A204.1 (cell line): ENCODE results near the gene CPVL.

Experiments
- FAIRE-seq: peaks from 2 replicates; lab custom pipeline; 2012; peaks lifted over from hg19 to GRCh38; lab: Jason Lieb, UNC

CPVL gene

DNA sequence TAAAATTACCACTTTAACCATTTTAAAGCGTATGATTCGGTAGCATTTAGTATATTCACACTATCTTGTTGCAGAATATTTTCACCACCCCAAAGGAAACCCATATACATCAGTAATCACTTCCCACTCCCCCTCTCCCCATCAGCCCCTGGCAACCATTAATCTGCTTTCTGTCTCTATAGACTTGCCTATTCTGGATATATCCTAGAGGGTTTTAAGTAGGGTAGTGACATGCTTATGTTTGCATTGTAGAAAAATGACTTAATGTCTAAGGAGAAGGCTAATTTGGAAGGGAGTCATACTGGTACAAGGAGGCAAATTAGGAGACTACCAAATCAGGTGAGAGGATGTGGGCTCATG, 145.6 kb downstream of the CPVL start:
- no peak for FAIRE-seq

DNA sequence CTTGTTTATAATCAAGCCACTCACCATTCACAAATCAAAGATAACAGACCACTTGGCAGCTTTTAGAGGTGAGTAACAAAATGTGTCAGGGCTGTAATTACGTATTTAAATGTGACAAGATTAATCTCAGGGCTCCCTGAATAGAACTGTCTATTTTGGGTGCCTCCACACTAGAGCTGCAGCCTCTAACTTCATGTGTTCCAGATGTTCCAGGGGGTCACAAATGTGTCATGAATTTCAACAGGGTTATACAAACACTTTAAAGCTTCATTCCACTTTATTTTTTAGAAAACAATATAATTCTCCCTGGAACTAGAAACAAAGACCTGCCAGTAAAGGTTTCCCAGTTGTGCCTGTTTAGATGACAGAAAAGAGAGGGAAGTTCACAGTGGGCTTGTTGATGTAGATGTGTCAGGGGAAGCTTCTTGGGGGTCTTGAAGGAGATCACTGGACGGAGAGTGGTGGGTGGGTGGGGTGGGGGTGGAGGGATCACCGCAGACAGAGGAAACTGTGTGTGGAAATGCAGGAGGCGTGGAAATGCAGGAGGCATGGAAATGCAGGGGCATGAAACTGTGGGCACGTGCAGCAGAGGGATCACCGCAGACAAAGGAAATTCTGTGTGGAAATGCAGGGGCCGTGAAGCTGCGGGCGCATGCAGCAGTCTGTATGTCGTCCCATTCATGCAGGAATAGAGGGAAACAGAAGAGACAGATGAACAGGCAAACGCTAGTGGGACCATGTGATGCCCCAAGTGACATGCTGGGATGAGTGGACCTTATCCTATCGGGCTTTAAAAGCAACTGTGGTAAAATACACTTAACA, 146.2 kb downstream of the CPVL start:
- no peak for FAIRE-seq

DNA sequence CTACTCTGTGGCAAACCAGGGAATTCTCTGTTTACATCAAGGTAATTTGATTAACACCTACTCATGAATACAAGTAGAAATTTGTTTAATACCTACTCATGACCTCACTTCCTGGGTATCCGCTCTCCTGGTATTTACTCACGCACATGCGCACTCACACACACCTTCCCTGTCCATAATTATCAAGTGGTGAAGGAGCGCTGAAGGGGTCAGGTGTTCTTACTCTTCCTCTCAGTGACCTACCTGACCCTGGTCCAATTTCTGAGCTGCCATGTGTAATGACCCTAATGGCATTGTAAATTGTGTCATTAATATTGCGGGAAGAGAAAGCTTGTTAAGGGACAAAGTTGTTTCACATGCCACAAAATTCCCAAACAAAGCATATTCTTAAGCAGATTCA, 146.9 kb downstream of the CPVL start:
- no peak for FAIRE-seq

DNA sequence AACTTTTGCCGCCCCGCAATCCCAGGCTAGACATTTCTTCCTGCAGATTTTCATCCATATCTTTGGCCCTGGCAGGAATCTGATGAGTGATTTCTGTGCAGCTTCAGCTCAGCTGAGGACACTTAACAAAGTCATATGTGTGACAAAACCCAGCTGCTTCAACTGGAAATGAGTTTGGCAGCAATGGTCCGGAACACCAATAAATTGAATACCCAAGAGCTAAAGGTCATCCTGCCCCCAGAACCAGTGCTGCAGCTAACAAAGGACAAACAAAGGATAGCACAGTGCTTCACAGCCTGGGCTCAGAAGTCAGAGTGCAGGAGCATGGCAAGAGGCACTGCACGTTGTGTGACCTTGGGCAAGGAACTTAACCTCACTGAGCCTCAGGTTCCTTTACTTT, 148.2 kb downstream of the CPVL start:
- no peak for FAIRE-seq

DNA sequence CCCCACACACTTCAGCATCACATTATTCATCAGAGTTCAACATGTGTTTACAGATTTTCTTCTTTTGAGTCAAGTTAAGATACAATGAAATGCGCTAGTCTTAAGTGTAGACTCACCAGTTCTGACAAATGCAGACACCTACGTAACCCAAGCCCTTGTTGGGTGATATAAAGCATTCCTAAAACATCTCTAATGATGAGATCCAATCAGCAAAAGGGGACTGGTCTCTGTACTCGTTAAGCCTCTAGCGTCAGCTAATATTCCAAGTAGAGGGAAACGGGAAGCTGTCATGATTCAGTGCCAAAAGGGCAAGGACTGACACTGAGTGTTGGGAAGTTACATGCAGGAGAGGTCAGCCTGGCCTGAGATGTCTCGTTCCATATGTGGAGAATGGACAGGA, 149.5 kb downstream of the CPVL start:
- FAIRE-seq = no peak

DNA sequence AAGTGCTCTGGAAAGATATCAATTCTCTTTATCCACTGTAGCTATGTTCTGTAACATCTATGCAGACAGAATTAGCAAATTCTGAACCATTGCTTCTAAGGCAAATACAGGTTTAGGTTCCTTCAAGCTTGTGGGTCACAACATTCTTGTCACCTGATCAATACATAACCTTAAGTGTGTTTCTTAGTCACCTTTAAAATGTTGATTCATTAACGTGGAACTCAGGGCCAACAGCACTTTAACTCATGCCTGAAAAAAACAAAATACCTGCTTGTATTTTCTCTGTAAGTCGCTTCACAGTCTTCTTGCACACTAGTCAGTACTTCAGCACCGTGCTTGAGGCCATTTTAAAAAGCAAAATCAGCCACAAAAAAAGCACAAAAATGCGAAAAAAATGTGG, 153.0 kb downstream of the CPVL start:
- FAIRE-seq = no peak

DNA sequence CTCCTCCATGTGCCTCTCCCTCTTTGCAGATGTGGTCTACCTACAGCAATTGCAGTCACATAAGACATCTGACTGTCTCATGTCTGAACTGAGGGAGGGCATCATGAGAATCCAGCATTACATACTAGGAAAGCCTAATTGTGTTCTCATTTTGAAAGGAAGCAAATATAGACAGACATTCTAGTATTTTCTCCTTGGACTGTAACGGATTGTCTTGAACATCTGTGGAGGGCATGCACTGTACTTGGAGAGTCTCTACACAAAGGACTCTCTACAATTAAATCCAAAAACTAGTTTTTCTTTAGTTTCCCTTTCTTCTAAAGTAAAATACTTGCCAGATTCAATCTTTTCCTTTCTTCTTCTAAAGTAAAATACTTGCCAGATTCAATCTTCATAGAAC, 153.5 kb downstream of the CPVL start:
- no peak for FAIRE-seq

DNA sequence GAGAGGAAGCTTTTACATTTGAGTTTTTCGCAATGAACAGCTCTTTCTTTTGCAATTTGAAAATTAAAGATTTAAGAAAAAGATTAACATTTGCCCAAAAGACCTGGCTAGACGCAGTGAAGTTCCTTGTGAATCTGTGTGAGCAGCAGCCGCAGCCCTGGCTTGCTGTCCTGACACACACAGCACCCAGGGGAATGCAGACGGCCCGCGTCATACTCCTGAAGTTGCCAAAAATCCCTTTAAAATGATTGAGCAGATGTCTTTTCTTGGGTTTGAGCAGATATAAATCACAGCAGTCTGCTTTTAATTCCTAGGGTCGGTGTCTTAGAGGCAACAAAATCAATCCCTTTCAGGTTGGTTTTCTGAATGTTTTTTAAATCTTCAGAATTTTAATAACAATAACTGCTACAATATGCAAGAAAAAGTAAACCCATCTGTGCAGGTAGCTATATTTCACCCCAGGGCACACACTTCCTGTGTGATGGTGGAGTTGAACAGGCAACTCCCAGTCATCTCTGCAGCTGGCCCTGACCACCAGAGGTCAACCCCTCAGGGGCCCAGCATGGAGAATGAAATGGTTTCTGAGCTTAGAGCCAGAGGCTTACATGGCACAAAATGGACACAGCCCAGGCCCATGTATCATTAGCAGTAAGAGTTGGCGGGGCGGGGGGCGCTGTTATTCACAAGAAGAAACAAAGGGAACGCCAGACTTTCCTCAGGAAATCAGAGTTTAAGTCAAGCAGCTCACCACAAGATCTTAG, 156.0 kb downstream of the CPVL start:
- FAIRE-seq = no peak

DNA sequence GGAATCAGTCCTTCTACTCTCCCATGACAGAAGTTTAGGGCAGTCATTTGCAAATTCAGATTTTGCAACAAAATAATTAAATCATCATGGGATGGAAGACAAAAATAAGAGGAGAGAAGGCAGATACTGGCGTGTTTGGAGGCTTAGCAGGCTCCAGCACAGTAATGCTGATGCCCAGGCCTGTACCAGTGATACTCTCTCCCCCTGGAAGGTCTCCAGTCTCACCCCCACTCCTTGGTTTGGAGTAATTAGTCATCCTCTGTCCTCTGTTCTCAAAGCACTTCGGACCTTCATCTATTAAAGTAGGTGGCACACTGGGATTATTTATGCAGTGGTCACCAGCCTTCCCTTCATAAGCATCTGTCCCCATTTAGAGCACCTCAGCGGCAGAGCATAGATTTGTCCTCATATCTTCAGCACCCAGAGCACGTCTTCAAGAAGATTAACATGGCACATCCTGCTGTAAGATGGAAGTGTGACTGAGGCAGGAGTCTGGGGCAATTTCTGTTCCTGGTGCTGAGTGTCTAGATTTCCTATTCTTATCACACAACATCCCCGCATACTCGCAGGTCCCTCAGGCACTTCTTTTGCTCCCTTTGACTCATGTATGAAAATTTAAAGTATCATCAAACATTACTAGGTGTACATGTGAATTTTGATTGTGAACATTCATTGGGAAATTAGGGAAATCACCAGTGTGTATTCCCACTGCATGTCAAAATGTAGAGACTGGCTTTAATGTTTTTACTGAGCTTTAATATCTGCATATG, 156.9 kb downstream of the CPVL start:
- FAIRE-seq = no peak

DNA sequence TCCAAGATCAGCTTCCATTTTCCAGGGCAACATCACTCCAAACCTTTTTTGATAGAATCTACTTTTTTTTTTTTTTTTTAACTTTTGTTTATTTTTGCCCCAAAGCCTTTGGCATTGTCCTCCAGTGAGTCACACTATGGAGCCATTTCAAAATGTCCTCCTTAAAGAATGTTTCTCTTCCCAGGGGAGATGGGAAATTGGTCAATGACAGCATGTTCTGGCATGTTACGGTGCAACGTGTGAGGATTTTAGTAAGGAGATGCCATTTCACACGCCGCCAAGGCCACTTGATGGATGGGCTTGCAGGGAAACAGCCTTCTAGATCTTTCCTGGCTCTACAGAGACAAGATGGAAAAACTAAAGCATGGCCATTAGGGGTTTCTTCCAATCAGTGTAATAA, 157.5 kb downstream of the CPVL start:
- no peak for FAIRE-seq

DNA sequence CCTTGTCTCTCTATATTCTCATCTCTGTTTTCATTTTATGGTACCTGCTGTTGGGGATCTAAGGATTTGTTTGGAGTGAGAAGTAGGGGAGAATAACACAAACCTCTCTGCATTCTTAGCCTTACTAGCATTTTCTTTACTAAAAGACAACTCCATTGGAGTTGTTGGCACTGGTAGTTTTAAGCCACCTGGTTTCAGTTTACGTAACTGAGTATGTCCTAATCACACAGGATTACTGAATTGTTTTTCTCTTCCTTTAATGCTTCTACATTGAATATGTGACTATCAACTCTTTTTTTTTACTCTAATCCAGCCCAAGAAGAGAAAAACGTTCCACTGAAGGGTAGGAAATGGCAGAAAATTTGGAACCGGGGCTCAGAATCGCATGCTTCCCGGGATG, 158.2 kb downstream of the CPVL start:
- FAIRE-seq = no peak

DNA sequence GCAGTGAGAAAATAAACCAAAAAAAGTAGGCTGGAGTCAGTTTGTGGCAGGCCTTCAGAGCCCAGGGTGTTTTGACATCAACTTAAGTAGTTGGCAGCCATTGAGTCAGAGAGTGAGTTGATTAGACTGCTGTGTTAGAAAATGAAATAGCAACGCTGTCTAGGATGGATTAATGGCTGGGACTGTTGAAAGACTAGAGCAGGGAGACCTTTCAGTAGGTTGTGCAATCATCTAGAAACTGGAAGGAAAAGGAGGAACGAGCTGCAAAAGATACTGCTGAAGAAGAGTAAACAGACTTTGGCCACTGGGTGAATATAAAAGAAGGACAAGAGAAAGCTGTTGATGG, 159.6 kb downstream of the CPVL start:
- no peak for FAIRE-seq

DNA sequence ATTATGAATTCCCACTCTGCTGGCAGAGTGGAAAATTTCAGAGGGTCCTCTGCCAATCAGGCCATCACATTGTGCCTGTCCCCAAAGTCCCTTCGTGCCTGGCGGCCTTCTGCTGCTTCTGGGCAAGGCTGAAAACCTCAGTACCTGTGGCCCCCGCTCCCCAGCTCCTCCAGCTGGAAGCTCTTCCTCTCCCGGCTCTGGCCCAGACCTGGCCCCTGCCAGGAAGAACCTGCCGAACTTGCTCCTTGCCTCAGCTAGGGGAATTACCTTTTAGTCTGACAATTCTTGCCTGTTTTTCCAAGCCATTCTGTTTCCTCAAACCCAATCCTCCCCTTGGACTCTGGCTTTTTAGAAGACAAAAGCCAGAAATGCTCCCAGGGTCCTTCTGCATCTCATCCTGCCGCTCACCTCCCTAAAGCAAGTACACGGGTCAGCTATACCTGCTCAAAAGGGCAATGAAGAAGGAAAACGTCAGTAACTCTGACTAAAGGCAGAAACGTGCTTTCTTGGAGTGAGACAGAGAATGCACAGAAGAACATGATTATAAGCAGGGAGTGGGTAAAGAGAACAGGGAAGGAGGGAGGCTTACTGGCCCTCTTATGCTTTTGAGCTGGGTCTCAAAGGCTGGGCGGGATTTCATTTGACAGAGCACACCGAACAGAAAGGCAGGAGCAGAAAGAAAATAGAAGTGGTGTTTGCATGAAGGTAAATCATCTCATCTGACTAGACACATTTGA, 160.1 kb downstream of the CPVL start:
- FAIRE-seq = no peak

DNA sequence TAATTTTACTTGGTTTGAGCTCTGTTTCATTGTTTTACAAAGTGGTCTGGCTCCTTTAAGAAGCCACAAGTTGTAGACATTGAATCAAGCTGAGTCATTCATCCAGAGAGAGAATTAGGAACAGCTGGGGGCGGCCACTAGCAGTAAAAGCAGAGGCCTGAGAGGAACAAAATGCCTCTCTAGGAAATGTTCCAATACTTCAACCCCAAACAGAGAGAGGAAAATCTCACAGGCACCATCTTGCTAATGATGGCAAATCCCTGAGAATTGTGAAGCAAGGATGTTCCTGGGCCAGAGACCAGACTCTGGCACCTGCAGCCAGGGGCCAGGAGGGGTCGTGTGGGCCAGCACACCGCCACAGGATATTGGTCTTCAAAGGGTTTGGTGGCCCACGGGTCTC, 161.7 kb downstream of the CPVL start:
- FAIRE-seq = no peak

DNA sequence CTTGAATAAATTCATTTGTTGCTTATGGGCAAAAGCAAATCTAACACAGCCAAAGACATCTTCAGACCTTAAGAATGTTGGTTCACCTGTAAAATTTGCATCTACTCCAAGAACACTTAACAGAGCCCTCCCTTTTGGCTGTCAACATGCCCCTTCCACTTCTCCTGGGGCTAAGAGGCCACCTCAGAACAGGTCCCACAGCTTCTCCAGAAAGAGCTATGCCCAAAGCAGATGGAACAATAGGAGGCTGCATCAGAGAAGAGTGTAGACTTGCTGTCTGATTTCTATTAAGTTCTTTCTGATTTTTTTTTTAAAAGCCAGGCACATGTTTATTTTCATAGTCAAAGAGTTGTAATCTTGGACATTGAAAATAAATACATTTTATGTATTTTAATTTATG, 162.1 kb downstream of the CPVL start:
- no peak for FAIRE-seq

DNA sequence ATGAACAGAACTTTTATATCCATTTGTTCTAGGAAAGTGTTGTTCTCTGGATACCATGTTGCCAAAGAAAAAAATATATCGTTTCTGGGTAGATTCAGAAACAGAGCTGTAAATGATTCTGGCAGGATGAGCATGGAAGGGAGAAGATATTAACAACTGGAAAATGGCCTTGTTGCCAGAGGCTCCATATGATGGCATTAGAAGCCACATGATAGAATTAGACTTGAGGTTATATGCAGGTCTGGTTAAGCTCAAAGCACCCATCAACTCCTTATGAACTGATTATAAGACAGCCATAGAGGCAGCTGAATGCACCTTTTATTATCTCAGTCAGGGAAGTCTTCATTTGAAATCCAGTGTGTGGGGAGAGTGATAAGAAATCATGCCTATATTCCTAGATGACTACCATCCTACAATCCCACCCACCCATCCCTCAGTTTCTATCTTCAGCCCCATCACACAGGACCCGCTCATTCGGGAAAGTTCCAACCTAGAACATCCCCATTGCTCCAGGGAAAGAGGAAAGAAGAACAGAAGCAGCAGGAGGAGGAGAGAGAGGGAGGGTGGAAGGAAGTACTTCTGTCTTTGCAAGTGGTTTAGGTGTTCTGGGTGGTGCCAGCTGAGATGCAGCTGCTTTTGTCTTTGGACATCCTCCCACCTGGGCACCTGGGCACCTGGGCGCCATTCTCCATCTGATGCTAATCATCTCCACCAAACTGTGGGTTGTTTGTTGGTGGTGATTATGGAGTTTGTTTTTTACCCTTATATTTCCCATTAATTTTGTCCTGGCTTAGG, 162.7 kb downstream of the CPVL start:
- FAIRE-seq = no peak

DNA sequence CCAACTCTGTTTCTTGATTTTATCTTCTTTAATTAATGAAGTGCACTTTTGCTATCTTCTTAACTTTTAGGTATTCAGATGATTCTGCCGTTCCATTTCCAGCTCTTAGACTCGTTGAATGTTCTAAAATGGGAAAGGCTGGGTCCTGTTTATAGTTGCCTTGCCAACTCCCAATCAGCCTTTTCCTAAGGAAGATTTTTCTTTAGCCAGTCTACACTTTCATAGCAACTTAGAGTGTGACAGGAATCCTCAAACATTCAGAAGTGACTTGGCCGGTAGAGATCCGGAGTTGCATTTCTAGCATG, 165.2 kb downstream of the CPVL start:
- FAIRE-seq = no peak

DNA sequence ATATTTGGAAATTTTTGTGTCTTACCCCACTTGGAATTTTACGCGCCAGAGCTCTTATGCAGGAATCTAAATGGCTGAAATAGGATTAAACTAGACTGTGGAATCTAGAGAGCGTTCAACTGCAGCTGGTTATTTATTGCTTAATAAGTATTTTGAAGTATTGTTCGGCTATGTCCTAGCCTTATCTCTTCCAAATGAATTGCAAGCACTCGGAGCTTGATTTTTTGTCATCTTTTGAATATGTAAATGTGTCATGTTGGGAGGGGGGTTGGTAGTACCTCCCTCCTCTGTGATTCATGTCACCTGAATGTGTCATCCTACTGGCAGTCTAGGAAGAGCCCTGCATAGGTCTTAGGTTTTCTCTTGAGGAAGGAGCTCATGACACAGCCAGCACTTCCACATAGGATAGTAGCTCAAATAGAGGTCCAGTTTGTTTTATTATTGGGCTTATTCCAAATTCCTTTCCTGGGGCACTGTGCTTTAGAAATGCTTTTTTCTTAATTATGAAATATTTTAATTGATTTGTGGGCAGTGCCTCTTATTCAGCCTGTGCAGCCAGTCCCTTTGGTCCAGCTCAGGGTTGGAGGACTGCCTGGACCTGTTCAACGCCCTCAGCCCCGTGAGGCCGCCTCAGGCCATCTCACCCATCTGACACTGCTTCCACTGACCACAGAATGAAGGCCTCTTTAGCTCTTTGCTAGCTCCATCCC, 165.7 kb downstream of the CPVL start:
- FAIRE-seq = no peak

DNA sequence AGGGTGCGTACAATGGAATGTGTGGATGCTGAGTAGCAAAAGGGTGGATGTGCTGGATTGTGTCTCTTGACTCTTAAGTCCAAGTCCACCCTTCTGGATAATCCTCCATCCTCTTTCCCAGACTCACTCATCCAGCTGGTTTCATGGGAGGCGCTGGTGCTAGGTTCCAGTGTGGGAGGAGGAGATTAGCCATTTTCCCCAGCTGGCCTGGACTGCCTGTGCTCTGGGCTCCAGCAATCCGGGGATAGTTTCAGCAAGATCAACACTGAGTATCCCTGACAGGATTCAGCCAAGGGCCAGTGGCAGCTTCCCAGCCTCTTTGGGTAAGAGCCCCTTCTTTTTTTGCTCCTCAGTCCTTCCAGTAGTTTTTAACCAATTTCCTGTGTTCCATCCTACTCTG, 166.6 kb downstream of the CPVL start:
- no peak for FAIRE-seq

DNA sequence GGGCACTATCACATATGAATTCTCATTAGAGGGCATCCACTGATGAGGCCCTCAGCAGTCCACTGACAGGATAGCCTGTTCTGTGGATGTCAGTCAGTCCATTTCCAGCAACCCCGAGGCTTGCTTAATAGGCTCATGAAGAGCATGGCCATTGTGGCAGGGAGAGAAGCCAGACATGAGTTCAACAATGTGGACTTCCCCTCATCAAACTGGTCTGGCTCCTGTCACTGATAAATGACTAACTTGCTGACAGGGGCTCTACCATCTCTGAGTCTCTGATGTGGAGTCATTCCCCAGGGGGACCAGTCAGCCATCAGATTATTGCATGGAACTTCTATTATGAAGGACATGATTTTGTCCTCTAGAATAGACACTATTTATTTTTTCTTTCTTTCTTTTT, 168.5 kb downstream of the CPVL start:
- no peak for FAIRE-seq

DNA sequence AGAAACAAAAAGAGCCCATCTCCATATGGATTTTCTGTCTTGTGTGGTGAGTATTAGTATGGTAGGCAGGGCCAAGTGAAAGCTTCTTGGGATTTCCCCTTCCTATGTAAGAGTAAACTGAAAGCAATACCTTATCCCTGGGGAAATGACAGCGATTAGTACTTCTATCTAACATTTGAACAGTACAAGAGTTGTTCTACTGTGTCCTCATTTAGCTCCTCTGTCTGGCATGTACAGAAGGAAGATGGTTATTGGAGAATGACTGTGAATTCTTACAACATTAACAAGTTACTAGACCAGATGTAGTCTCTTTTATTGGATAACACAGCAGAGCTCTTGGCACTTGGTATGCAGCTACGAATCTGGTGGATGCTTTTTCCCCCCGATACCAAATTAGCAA, 170.3 kb downstream of the CPVL start:
- FAIRE-seq = no peak
